Liver (tissue), 9 donors: ENCODE data around the gene RAVER2. TPM values are rescaled to one million over a fixed set of nuclear protein-coding genes. Genes with fewer than 3 reads are reported as not detected.

Experiments
- DNase-seq: peaks from one replicate; pipeline ENCODE4 v3.0.0-alpha.2; 2017; ENCODE audit warnings: low spot score
- H3K27ac ChIP-seq, 2 donors: one replicate each; pipeline ENCODE4 v1.7.0; 2013; ENCODE audit warnings: inconsistent platforms in 2 of 2, low read length in 2 of 2, control low read depth in 1 of 2, low read depth in 1 of 2, mild to moderate bottlenecking in 1 of 2
- H3K27me3 ChIP-seq, 4 donors: one replicate each; pipeline versions ENCODE4 v1.6.1 to v1.7.0; 2013; ENCODE audit warnings: low read length in 3 of 4, inconsistent platforms in 1 of 4, mild to moderate bottlenecking in 1 of 4, moderate library complexity in 1 of 4; ENCODE audit not compliant: control insufficient read depth in 4 of 4, insufficient read depth in 4 of 4
- H3K36me3 ChIP-seq, 4 donors: one replicate each; pipeline versions ENCODE4 v1.6.1 to v1.7.0; 2013; ENCODE audit warnings: low read length in 3 of 4, mild to moderate bottlenecking in 3 of 4, low read depth in 1 of 4, moderate library complexity in 1 of 4; ENCODE audit not compliant: control insufficient read depth in 4 of 4, insufficient read depth in 3 of 4
- H3K4me1 ChIP-seq, 4 donors: one replicate each; pipeline versions ENCODE4 v1.6.1 to v1.7.0; 2013; ENCODE audit warnings: low read length in 3 of 4, mild to moderate bottlenecking in 3 of 4, moderate library complexity in 1 of 4; ENCODE audit not compliant: control insufficient read depth in 4 of 4, insufficient read depth in 4 of 4
- H3K4me3 ChIP-seq, 3 donors: one replicate each; pipeline versions ENCODE4 v1.6.1 to v1.7.0; 2013; ENCODE audit warnings: low read length in 3 of 3, control low read depth in 1 of 3, low read depth in 1 of 3, mild to moderate bottlenecking in 1 of 3
- H3K9ac ChIP-seq, 2 donors: one replicate each; pipeline ENCODE4 v1.7.0; 2013; ENCODE audit warnings: low read length in 2 of 2, mild to moderate bottlenecking in 2 of 2, moderate library complexity in 2 of 2, control low read depth in 1 of 2, low read depth in 1 of 2
- H3K9me3 ChIP-seq, 4 donors: one replicate each; pipeline versions ENCODE4 v1.6.1 to v1.7.0; 2013; ENCODE audit warnings: low read length in 3 of 4; ENCODE audit not compliant: control insufficient read depth in 4 of 4
- CTCF ChIP-seq: fragments of 150-350 bp; IDR thresholded peaks from 2 replicates; pipeline ENCODE4 v1.5.1; 2017; ENCODE audit warnings: improper control_type of control experiment, low read depth, low read length; ENCODE audit not compliant: missing input control
- EGR1 ChIP-seq, 2 donors: IDR thresholded peaks; 2 replicates each; pipeline ENCODE4 v1.6.1; 2016 to 2018; ENCODE audit warnings: antibody characterized with exemption in 2 of 2, low read depth in 2 of 2
- FOXA1 ChIP-seq: IDR thresholded peaks from 2 replicates; pipeline ENCODE4 v1.6.1; 2016; ENCODE audit warnings: antibody characterized with exemption
- FOXA2 ChIP-seq: IDR thresholded peaks from 2 replicates; pipeline ENCODE4 v1.6.1; 2016; ENCODE audit warnings: antibody characterized with exemption
- GABPA ChIP-seq, 2 donors: IDR thresholded peaks in 1 of 2; conservative IDR thresholded peaks in 1 of 2; 2 replicates each; pipeline ENCODE4 v1.6.1; 2016; ENCODE audit warnings: antibody characterized with exemption in 2 of 2, mild to moderate bottlenecking in 1 of 2, moderate library complexity in 1 of 2
- HNF4A ChIP-seq, 2 donors: conservative IDR thresholded peaks; 2 replicates each; pipeline ENCODE4 v1.6.1; 2016; ENCODE audit warnings: antibody characterized with exemption in 2 of 2, mild to moderate bottlenecking in 2 of 2
- HNF4G ChIP-seq: IDR thresholded peaks from 2 replicates; pipeline ENCODE4 v1.6.1; 2016; ENCODE audit warnings: antibody characterized with exemption
- JUND ChIP-seq, 2 donors: IDR thresholded peaks; 2 replicates each; pipeline ENCODE4 v1.6.1; 2016; ENCODE audit warnings: antibody characterized with exemption in 2 of 2
- MAX ChIP-seq: IDR thresholded peaks from 2 replicates; pipeline ENCODE4 v1.6.1; 2016; ENCODE audit warnings: antibody characterized with exemption
- NR2F2 ChIP-seq: IDR thresholded peaks from 2 replicates; pipeline ENCODE4 v1.6.1; 2016; ENCODE audit warnings: antibody characterized with exemption
- RAD21 ChIP-seq, 2 donors: IDR thresholded peaks; 2 replicates each; pipeline ENCODE4 v1.6.1; 2016; ENCODE audit warnings: antibody characterized with exemption in 2 of 2, mild to moderate bottlenecking in 2 of 2
- RXRA ChIP-seq, 2 donors: IDR thresholded peaks; 2 replicates each; pipeline ENCODE4 v1.6.1; 2017 to 2018; ENCODE audit warnings: antibody characterized with exemption in 2 of 2, mild to moderate bottlenecking in 1 of 2
- SP1 ChIP-seq: IDR thresholded peaks from 2 replicates; pipeline ENCODE4 v1.6.1; 2018; ENCODE audit warnings: antibody characterized with exemption, mild to moderate bottlenecking
- TAF1 ChIP-seq: conservative IDR thresholded peaks from 2 replicates; pipeline ENCODE4 v1.6.1; 2016; ENCODE audit warnings: antibody characterized with exemption, mild to moderate bottlenecking
- YY1 ChIP-seq: IDR thresholded peaks from 2 replicates; pipeline ENCODE4 v1.6.1; 2016; ENCODE audit warnings: antibody characterized with exemption, mild to moderate bottlenecking
- ZBTB33 ChIP-seq: IDR thresholded peaks from 2 replicates; pipeline ENCODE4 v1.6.1; 2016; ENCODE audit warnings: antibody characterized with exemption
- WGBS: extraction: QIAGEN DNeasy Blood & Tissue Kit; methylation state at CpG from one replicate; pipeline ENCODE4 v1.1.7; 2013; 5-methylcytosine and 5-hydroxymethylcytosine counted together
- polyA plus RNA-seq, 2 donors: library from polyadenylated mRNA; stranded (reverse) in 1 of 2; unstranded in 1 of 2; fragments of 200-250 nt in 1 of 2; fragments of >200 nt in 1 of 2; fragmentation: Nextera tagmentation in 1 of 2; extraction: Ambion mirVana in 1 of 2; gene quantifications; one replicate each; pipeline versions ENCODE4 v1.2.1 to v1.2.3, GENCODE V29; 2013 to 2015
- total RNA-seq, 2 donors: library from RNA; depleted of rRNA; stranded (reverse); fragments of >200 nt; gene quantifications; one replicate each; pipeline ENCODE4 v1.2.3, GENCODE V29; 2014
- TF ChIP-seq, protein P1 (sequence below): IDR thresholded peaks from 2 replicates; pipeline ENCODE4 v1.6.1; 2016; ENCODE audit warnings: antibody characterized with exemption, mild to moderate bottlenecking
- TF ChIP-seq, protein P2 (sequence below): IDR thresholded peaks from 2 replicates; pipeline ENCODE4 v1.6.1; 2016; ENCODE audit warnings: antibody characterized with exemption
- donor health status: healthy.
- donor health status: healthy.
- donor health status: healthy.
- donor health status: healthy.
- donor health status: healthy.

The RAVER2 gene
- total and polyA plus RNA-seq, 4 donors: 0.40 to 6.7 (median 0.96) TPM

DNA sequence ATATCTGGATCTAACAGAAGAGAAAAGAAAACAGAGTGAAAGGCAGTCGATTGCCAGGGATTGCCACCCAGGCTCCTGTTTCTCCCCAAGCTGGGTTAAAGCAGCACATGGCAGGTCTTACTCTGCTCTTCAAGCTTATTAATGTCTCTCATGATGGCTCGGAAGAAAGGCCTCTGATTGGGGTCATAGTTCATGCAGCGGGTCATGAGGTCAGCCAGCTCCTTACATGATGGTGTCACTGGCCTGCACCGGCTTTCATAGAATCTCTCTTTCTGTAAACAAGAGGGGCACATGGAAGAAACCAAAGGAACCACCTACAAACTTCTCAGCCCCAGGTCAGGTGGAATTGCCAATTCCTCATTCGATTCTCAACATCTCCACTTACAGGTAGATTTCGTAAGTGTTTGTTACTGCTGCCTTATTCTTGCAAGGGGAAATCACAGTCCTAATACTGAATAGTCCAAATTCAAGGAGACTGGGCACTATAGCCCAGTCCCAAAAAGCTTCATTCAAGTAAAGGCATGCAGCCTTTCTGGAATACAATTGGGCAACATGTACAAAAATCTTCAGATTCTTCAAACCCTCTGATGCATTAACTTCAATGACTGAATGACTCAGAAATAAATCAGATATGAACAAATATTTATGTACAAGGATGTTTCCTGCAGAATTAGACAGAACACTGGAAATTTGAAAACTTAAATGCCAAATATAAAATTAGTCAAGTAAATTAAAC is 96.6 kb downstream of the RAVER2 start:
- WGBS: 69% methylated on average over 6 of the region's 6 CpGs
- Histone ChIP-seq H3K27ac (no peak overlapping the region), H3K27me3 (no peaks in the 10 kb centered on the region), H3K36me3 (peaks cover 22 to 83% (median 67%) of the 10 kb centered on the region in 4 donors), H3K9ac (no peak overlapping the region), H3K4me3 (no peak overlapping the region), H3K9me3 (no peaks in the 10 kb centered on the region), H3K4me1 (no peaks in the 10 kb centered on the region)
- DNase-seq: no peak
- TF ChIP-seq NR2F2 (peak; percentile 61), HNF4G (no peak)

- TF ChIP-seq RAD21 (IDR thresholded peaks at IDR 0.05) (no peak), NR2F2 (no peak), YY1 (no peak), ZBTB33 (no peak)
- peaks cover 20 to 77% (median 62%) of the 10 kb centered on the region in 4 donors for H3K36me3 ChIP-seq
- H3K9me3 ChIP-seq: no peaks in the 10 kb centered on the region
- no peak overlapping the region for H3K4me3 ChIP-seq
- 79% methylated on average over 2 of the region's 2 CpGs for WGBS
- no peaks in the 10 kb centered on the region for H3K27me3 ChIP-seq
- H3K9ac ChIP-seq: no peak overlapping the region
- peak; percentile 13 for DNase-seq
- H3K27ac ChIP-seq: no peak overlapping the region
- peaks cover 0 to 4% (median 2%) of the 10 kb centered on the region in 4 donors for H3K4me1 ChIP-seq
Measured at GRCh38 chr1:64842224-64842623, 97.3 kb downstream of the RAVER2 start.

GRCh38 chr1:64843675-64844074 is 98.8 kb downstream of the RAVER2 start:
- no peak overlapping the region for H3K4me3 ChIP-seq
- H3K9ac ChIP-seq: no peak overlapping the region
- H3K27ac ChIP-seq: no peak overlapping the region
- H3K27me3 ChIP-seq: no peaks in the 10 kb centered on the region
- 97% methylated on average over 9 of the region's 9 CpGs for WGBS
- H3K4me1 ChIP-seq: peaks cover 0 to 8% (median 4%) of the 10 kb centered on the region in 4 donors
- peak; percentile 30 for DNase-seq
- no peaks in the 10 kb centered on the region for H3K9me3 ChIP-seq
- peaks cover 18 to 65% (median 51%) of the 10 kb centered on the region in 4 donors for H3K36me3 ChIP-seq
- TF ChIP-seq NR2F2: no peak
- TF ChIP-seq FOXA1: no peak
- no peak for TF ChIP-seq YY1
- TF ChIP-seq EGR1 (IDR thresholded peaks at IDR 0.05; ENCODE audit: low read depth in 2 of 2): no peak
- TF ChIP-seq FOXA2: no peak
- TF ChIP-seq, protein P1, sequence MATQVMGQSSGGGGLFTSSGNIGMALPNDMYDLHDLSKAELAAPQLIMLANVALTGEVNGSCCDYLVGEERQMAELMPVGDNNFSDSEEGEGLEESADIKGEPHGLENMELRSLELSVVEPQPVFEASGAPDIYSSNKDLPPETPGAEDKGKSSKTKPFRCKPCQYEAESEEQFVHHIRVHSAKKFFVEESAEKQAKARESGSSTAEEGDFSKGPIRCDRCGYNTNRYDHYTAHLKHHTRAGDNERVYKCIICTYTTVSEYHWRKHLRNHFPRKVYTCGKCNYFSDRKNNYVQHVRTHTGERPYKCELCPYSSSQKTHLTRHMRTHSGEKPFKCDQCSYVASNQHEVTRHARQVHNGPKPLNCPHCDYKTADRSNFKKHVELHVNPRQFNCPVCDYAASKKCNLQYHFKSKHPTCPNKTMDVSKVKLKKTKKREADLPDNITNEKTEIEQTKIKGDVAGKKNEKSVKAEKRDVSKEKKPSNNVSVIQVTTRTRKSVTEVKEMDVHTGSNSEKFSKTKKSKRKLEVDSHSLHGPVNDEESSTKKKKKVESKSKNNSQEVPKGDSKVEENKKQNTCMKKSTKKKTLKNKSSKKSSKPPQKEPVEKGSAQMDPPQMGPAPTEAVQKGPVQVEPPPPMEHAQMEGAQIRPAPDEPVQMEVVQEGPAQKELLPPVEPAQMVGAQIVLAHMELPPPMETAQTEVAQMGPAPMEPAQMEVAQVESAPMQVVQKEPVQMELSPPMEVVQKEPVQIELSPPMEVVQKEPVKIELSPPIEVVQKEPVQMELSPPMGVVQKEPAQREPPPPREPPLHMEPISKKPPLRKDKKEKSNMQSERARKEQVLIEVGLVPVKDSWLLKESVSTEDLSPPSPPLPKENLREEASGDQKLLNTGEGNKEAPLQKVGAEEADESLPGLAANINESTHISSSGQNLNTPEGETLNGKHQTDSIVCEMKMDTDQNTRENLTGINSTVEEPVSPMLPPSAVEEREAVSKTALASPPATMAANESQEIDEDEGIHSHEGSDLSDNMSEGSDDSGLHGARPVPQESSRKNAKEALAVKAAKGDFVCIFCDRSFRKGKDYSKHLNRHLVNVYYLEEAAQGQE: no peak
- TF ChIP-seq RXRA (IDR thresholded peaks at IDR 0.05): no peak
- TF ChIP-seq CTCF: no peak
- no peak for TF ChIP-seq HNF4A (conservative IDR thresholded peaks at IDR 0.05)
- TF ChIP-seq JUND (IDR thresholded peaks at IDR 0.05): no peak
- no peak for TF ChIP-seq TAF1
- TF ChIP-seq, protein P2, sequence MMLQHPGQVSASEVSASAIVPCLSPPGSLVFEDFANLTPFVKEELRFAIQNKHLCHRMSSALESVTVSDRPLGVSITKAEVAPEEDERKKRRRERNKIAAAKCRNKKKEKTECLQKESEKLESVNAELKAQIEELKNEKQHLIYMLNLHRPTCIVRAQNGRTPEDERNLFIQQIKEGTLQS: no peak
- TF ChIP-seq MAX: no peak
- no peak for TF ChIP-seq GABPA (IDR thresholded peaks at IDR 0.05 in 1 of 2, conservative IDR thresholded peaks at IDR 0.05 in 1 of 2)
- TF ChIP-seq SP1: no peak
- TF ChIP-seq HNF4G: no peak
- TF ChIP-seq RAD21 (IDR thresholded peaks at IDR 0.05): no peak
- TF ChIP-seq ZBTB33: no peak
